ENCODE results near the gene GSTM4.

GRCh38 chr1:109626682-109627408 lies 29.1 kb upstream of the GSTM4 start:
- TF ChIP-seq CTCF (conservative IDR thresholded peaks at IDR 0.05; ENCODE audit: low read depth, low read length) (no peak), MXI1 (IDR thresholded peaks at IDR 0.05; ENCODE audit: borderline replicate concordance, low read depth, low read length) (no peak), RAD21 (IDR thresholded peaks at IDR 0.05; ENCODE audit: low read length) (no peak), ELK1 (IDR thresholded peaks at IDR 0.05; ENCODE audit: borderline replicate concordance, low read depth, low read length) (no peak), MAZ (IDR thresholded peaks at IDR 0.05; ENCODE audit: borderline replicate concordance, low read depth, low read length) (no peak), RFX5 (IDR thresholded peaks at IDR 0.05; ENCODE audit: low read depth, low read length) (no peak), RCOR1 (IDR thresholded peaks at IDR 0.05; ENCODE audit: insufficient replicate concordance, low read length) (no peak), FOS (IDR thresholded peaks at IDR 0.05; ENCODE audit: low read depth, low read length) (no peak), SMC3 (IDR thresholded peaks at IDR 0.05; ENCODE audit: low read depth, low read length) (no peak)
